ENCODE data around the gene PPP1R7.
A peak's percentile ranks its signal among the peaks of the same experiment; 100 is the strongest.

PPP1R7 gene

GRCh38 chr2:241141214-241141770, 9.0 kb upstream of the PPP1R7 start:
- no peak for DNase-seq (ENCODE audit: low read depth)

- no peak for DNase-seq (ENCODE audit: low read depth)
These were observed 8.2 kb upstream of the PPP1R7 start for GRCh38 chr2:241142063-241142462.

- DNase-seq (ENCODE audit: low read depth): no peak
These were observed 7.7 kb upstream of the PPP1R7 start for GRCh38 chr2:241142593-241142992.

- DNase-seq (ENCODE audit: low read depth): no peak
These were observed 4.0 kb upstream of the PPP1R7 start for GRCh38 chr2:241146286-241146685.

GRCh38 chr2:241147336-241147735, 2.9 kb upstream of the PPP1R7 start:
- DNase-seq (ENCODE audit: low read depth): no peak

GRCh38 chr2:241148239-241148638, 2.0 kb upstream of the PPP1R7 start:
- DNase-seq (ENCODE audit: low read depth): no peak

- DNase-seq (ENCODE audit: low read depth): peak; percentile 78
These were observed 1.2 kb upstream of the PPP1R7 start, which contains the start of gene PASK for GRCh38 chr2:241148891-241149674. TSS of gene PASK (minus strand) at chr2:241149472. CDS start at chr2:241143032, 6,440 bp downstream.

GRCh38 chr2:241149675-241149924, 667 bp upstream of the PPP1R7 start:
- no peak for DNase-seq (ENCODE audit: low read depth)

- DNase-seq (ENCODE audit: low read depth): no peak
These were observed 628 bp downstream of the PPP1R7 start for GRCh38 chr2:241150660-241151530.

- DNase-seq (ENCODE audit: low read depth): no peak
These were observed 1.8 kb downstream of the PPP1R7 start for GRCh38 chr2:241151934-241152660.

- DNase-seq (ENCODE audit: low read depth): no peak
These were observed 3.3 kb downstream of the PPP1R7 start for GRCh38 chr2:241153616-241154015.

GRCh38 chr2:241154915-241155314, 4.6 kb downstream of the PPP1R7 start:
- no peak for DNase-seq (ENCODE audit: low read depth)

- no peak for DNase-seq (ENCODE audit: low read depth)
These were observed 5.7 kb downstream of the PPP1R7 start for GRCh38 chr2:241155936-241156335.

- no peak for DNase-seq (ENCODE audit: low read depth)
These were observed 6.7 kb downstream of the PPP1R7 start for GRCh38 chr2:241156971-241157441.

GRCh38 chr2:241157841-241158545, 7.7 kb downstream of the PPP1R7 start:
- no peak for DNase-seq (ENCODE audit: low read depth)

GRCh38 chr2:241158546-241158900, 8.3 kb downstream of the PPP1R7 start:
- no peak for DNase-seq (ENCODE audit: low read depth)

- no peak for DNase-seq (ENCODE audit: low read depth)
These were observed 8.8 kb downstream of the PPP1R7 start for GRCh38 chr2:241159116-241159515.

- DNase-seq (ENCODE audit: low read depth): no peak
These were observed 10.1 kb downstream of the PPP1R7 start for GRCh38 chr2:241160318-241160717.

GRCh38 chr2:241161646-241162281, 11.5 kb downstream of the PPP1R7 start:
- DNase-seq (ENCODE audit: low read depth): peak; percentile 34

- no peak for DNase-seq (ENCODE audit: low read depth)
These were observed 13.4 kb downstream of the PPP1R7 start for GRCh38 chr2:241163601-241164118.

- no peak for DNase-seq (ENCODE audit: low read depth)
These were observed 18.1 kb downstream of the PPP1R7 start for GRCh38 chr2:241168366-241168765.

All from non-pigmented ciliary epithelial cell (primary cell).